ENCODE data around the gene VAV1. TPM values are rescaled to one million over a fixed set of nuclear protein-coding genes. Genes with fewer than 3 reads are reported as not detected.

The VAV1 gene
- not detected in 2 replicates for total RNA-seq

GRCh38 chr19:6772028-6772865 is at the start of gene VAV1:
Gene VAV1 (plus strand): TSS chr19:6772708. CDS start chr19:6772808, 100 bp downstream.

GRCh38 chr19:6737284-6737872 is 35.1 kb upstream of the VAV1 start, which contains the start of gene GPR108:
Gene GPR108 (minus strand): TSS chr19:6737580. CDS start chr19:6737576, 4 bp downstream.

GRCh38 chr19:6739390-6739882 is 33.1 kb upstream of the VAV1 start, which contains the start of gene TRIP10:
Gene TRIP10 (plus strand): TSS chr19:6739680. CDS start chr19:6739762, 82 bp downstream.

GRCh38 chr19:6767357-6768235 is 4.9 kb upstream of the VAV1 start, which contains the start of gene SH2D3A:
Gene SH2D3A (minus strand): TSS chr19:6767435. CDS start chr19:6763748, 3,687 bp downstream.

GRCh38 chr19:6887316-6887715 is 114.8 kb downstream of the VAV1 start, which contains the start of gene ADGRE1:
Gene ADGRE1 (plus strand): TSS chr19:6887579. CDS start chr19:6887609, 30 bp downstream.

Other genes starting within 250 kb of the VAV1 start
- 0.29 TPM in 1 of 2 replicates, not detected in the other for gene TNFSF9, start 241.7 kb upstream of the VAV1 start, total RNA-seq
- 0.29 TPM in 1 of 2 replicates, not detected in the other for gene CD70, start 181.6 kb upstream of the VAV1 start, total RNA-seq
- gene TNFSF14, start 102.5 kb upstream of the VAV1 start, total RNA-seq = 0.14 and 0.22 TPM in 2 replicates
- gene C3, start 52.1 kb upstream of the VAV1 start, total RNA-seq = 33.9 and 203 TPM in 2 replicates
- 41.5 and 79.7 TPM in 2 replicates for gene GPR108, start 35.1 kb upstream of the VAV1 start, total RNA-seq
- 54.1 and 54.8 TPM in 2 replicates for gene TRIP10, start 33.0 kb upstream of the VAV1 start, total RNA-seq
- gene SH2D3A, start 5.3 kb upstream of the VAV1 start, total RNA-seq = 0.29 TPM in 1 of 2 replicates, not detected in the other
- gene ADGRE1, start 114.9 kb downstream of the VAV1 start, total RNA-seq = 0.22 TPM in 1 of 2 replicates, not detected in the other
- not detected in 2 replicates for gene MBD3L2B, start 248.7 kb downstream of the VAV1 start, total RNA-seq

All from placental pericyte (primary cell).